OCI-LY7 (cell line): ENCODE results near the gene CADM2. TPM values are rescaled to one million over a fixed set of nuclear protein-coding genes. Genes with fewer than 3 reads are reported as not detected.

Experiments used
- BruUV-seq: library from RNA; stranded (reverse); fragments of 400-500 nt; replicated peaks from 2 replicates; lab custom pipeline; 2021; lab: Mats Ljungman, UMichigan
- CTCF ChIA-PET: fragments of 300-600 bp; sonication (Branson Sonifier 250); formaldehyde crosslinking; loops from one replicate; lab custom pipeline; 2022; ENCODE audit warnings: antibody characterized with exemption; ENCODE audit not compliant: unreplicated experiment; lab: Charles Lee
- POLR2A ChIA-PET: fragments of 300-600 bp; sonication (Branson Sonifier 250); formaldehyde crosslinking; loops from one replicate; lab custom pipeline; 2022; ENCODE audit warnings: antibody characterized with exemption; lab: Charles Lee
- DNase-seq: peaks from one replicate; pipeline ENCODE4 v3.0.0-alpha.2; 2015; ENCODE audit warnings: low spot score
- H2AFZ ChIP-seq: fragments of 200-600 bp; sonication (generic), shearing (Covaris generic); 2 replicates; pipeline ENCODE4 v1.6.1; 2014; ENCODE audit warnings: mild to moderate bottlenecking, antibody characterized with exemption, low read length, moderate library complexity
- H3K27ac ChIP-seq: fragments of 200-600 bp; sonication (generic); 2 replicates; pipeline ENCODE4 v1.5.1; 2014; ENCODE audit warnings: mixed run types, low read depth, mild to moderate bottlenecking, moderate library complexity, low read length, inconsistent platforms; ENCODE audit not compliant: poor library complexity, severe bottlenecking
- H3K36me3 ChIP-seq: fragments of 200-600 bp; sonication (generic); 2 replicates; pipeline ENCODE4 v1.6.1; 2014; ENCODE audit warnings: mild to moderate bottlenecking, antibody characterized with exemption, low read length, moderate library complexity, mixed read lengths; ENCODE audit not compliant: insufficient read depth
- H3K4me1 ChIP-seq: fragments of 200-600 bp; sonication (generic); 2 replicates; pipeline ENCODE4 v1.5.1; 2014; ENCODE audit warnings: mild to moderate bottlenecking, low read length; ENCODE audit not compliant: insufficient read depth, poor library complexity, severe bottlenecking
- H3K4me2 ChIP-seq: fragments of 200-600 bp; sonication (generic); 2 replicates; pipeline ENCODE4 v1.6.1; 2014; ENCODE audit warnings: mild to moderate bottlenecking, low read length
- H3K4me3 ChIP-seq: fragments of 200-600 bp; sonication (generic); 2 replicates; pipeline ENCODE4 v1.5.1; 2014; ENCODE audit warnings: mild to moderate bottlenecking, low read depth, low read length; ENCODE audit not compliant: poor library complexity, severe bottlenecking
- H3K79me2 ChIP-seq: fragments of 200-600 bp; sonication (generic); 2 replicates; pipeline ENCODE4 v1.6.1; 2016; ENCODE audit warnings: low read depth, mild to moderate bottlenecking, low read length, moderate library complexity, mixed read lengths; ENCODE audit not compliant: insufficient read depth
- H3K9me2 ChIP-seq: fragments of 200-600 bp; sonication (generic); 2 replicates; pipeline ENCODE4 v1.6.1; 2016; ENCODE audit warnings: mild to moderate bottlenecking, low read length, mixed read lengths; ENCODE audit not compliant: insufficient read depth
- H3K9me3 ChIP-seq: fragments of 200-600 bp; sonication (generic); 2 replicates; pipeline ENCODE4 v1.6.1; 2014; ENCODE audit warnings: mild to moderate bottlenecking, mixed run types, low read length, mixed read lengths
- H4K20me1 ChIP-seq: fragments of 200-600 bp; sonication (generic); 2 replicates; pipeline ENCODE4 v1.6.1; 2014; ENCODE audit warnings: mild to moderate bottlenecking, antibody characterized with exemption, low read length, moderate library complexity, mixed read lengths; ENCODE audit not compliant: insufficient read depth
- CTCF ChIP-seq: fragments of 200-600 bp; sonication (generic); conservative IDR thresholded peaks from 2 replicates; pipeline ENCODE4 v1.5.1; 2014; ENCODE audit warnings: mild to moderate bottlenecking, antibody characterized with exemption, low read length, moderate library complexity, mixed read lengths
- EZH2phosphoT487 ChIP-seq: fragments of 200-600 bp; sonication (generic); IDR thresholded peaks from 2 replicates; pipeline ENCODE4 v1.6.1; 2018; ENCODE audit warnings: low read depth, borderline replicate concordance, mild to moderate bottlenecking, mixed run types, antibody characterized with exemption, low read length, moderate library complexity, mixed read lengths
- intact Hi-C: fragments of 100-400 bp; cut with micrococcal nuclease; formaldehyde crosslinking; loops from one replicate; pipeline ENCODE4 v1.10.0; 2022; ENCODE audit not compliant: unreplicated experiment
- total RNA-seq, 2 experiments: library from RNA; depleted of rRNA in 1 of 2; stranded (reverse); fragments of >200 nt in 1 of 2; shearing (Covaris generic) in 1 of 2; gene quantifications; 2 replicates each; pipeline ENCODE4 v1.2.3, GENCODE V29; 2014 to 2022

CADM2 gene
- total RNA-seq, 2 experiments from 2014 or later: not detected

GRCh38 chr3:85890043-85890555 lies 931.3 kb downstream of the CADM2 start:
- Histone ChIP-seq H3K9me3 (no peaks in the 10 kb centered on the region), H3K79me2 (no peaks in the 10 kb centered on the region), H4K20me1 (no peaks in the 10 kb centered on the region), H3K4me3 (no peak overlapping the region), H3K4me2 (no peak overlapping the region), H3K4me1 (no peaks in the 10 kb centered on the region), H3K27ac (no peak overlapping the region), H2AFZ (no peak overlapping the region), H3K36me3 (no peaks in the 10 kb centered on the region), H3K9me2 (no peaks in the 10 kb centered on the region)
- no peak for DNase-seq
- no TSS peak for BruUV-seq
- intact Hi-C loops: no loop called here
- no peak for TF ChIP-seq CTCF
- no peak for TF ChIP-seq EZH2phosphoT487
- CTCF ChIA-PET: no interaction called here
- POLR2A ChIA-PET: interaction anchor here (0.6 to 0.9 kb wide), 3 partner anchors 11 to 655 kb away, joined by 3 read pairs; no protein-coding TSS in a partner anchor

- Histone ChIP-seq H3K4me3 (no peak overlapping the region), H3K27ac (no peak overlapping the region), H3K9me3 (no peaks in the 10 kb centered on the region), H4K20me1 (no peaks in the 10 kb centered on the region), H3K79me2 (no peaks in the 10 kb centered on the region), H3K4me1 (no peaks in the 10 kb centered on the region), H2AFZ (no peak overlapping the region), H3K9me2 (no peaks in the 10 kb centered on the region), H3K4me2 (no peak overlapping the region), H3K36me3 (no peaks in the 10 kb centered on the region)
- CTCF ChIA-PET: no interaction called here
- intact Hi-C loops: no loop called here
- TF ChIP-seq EZH2phosphoT487: no peak
- no peak for TF ChIP-seq CTCF
- POLR2A ChIA-PET: no interaction called here
- no TSS peak for BruUV-seq
- no peak for DNase-seq
These were observed 944.6 kb downstream of the CADM2 start for GRCh38 chr3:85903434-85903833.

GRCh38 chr3:85912980-85913379 lies 954.2 kb downstream of the CADM2 start:
- Histone ChIP-seq H3K9me3 (no peaks in the 10 kb centered on the region), H3K4me1 (no peaks in the 10 kb centered on the region), H4K20me1 (no peaks in the 10 kb centered on the region), H2AFZ (no peak overlapping the region), H3K9me2 (no peaks in the 10 kb centered on the region), H3K4me3 (no peak overlapping the region), H3K36me3 (no peaks in the 10 kb centered on the region), H3K4me2 (no peak overlapping the region), H3K27ac (no peak overlapping the region), H3K79me2 (no peaks in the 10 kb centered on the region)
- POLR2A ChIA-PET: no interaction called here
- no peak for DNase-seq
- intact Hi-C loops: no loop called here
- no TSS peak for BruUV-seq
- TF ChIP-seq CTCF (no peak), EZH2phosphoT487 (no peak)
- CTCF ChIA-PET: no interaction called here
